Endothelial cell of coronary artery (primary cell): Measurements from ENCODE around the gene C20orf204. TPM values are rescaled to one million over a fixed set of nuclear protein-coding genes. Genes with fewer than 3 reads are reported as not detected.

Experiments
- total RNA-seq: library from RNA; depleted of rRNA; stranded (reverse); fragments of >200 nt; gene quantifications from 2 replicates; pipeline ENCODE4 v1.2.3, GENCODE V29; 2014

The C20orf204 gene
- 1.9 TPM in 2 replicates for total RNA-seq

GRCh38 chr20:64035933-64036345 is at the start of gene C20orf204:
C20orf204 (plus strand) TSS chr20:64036182; CDS start chr20:64036324, 142 bp downstream.

GRCh38 chr20:64049060-64049877 is 13.3 kb downstream of the C20orf204 start, which contains the start of gene SOX18:
SOX18 (minus strand) TSS chr20:64049639; CDS start chr20:64049516, 123 bp downstream.

DNA sequence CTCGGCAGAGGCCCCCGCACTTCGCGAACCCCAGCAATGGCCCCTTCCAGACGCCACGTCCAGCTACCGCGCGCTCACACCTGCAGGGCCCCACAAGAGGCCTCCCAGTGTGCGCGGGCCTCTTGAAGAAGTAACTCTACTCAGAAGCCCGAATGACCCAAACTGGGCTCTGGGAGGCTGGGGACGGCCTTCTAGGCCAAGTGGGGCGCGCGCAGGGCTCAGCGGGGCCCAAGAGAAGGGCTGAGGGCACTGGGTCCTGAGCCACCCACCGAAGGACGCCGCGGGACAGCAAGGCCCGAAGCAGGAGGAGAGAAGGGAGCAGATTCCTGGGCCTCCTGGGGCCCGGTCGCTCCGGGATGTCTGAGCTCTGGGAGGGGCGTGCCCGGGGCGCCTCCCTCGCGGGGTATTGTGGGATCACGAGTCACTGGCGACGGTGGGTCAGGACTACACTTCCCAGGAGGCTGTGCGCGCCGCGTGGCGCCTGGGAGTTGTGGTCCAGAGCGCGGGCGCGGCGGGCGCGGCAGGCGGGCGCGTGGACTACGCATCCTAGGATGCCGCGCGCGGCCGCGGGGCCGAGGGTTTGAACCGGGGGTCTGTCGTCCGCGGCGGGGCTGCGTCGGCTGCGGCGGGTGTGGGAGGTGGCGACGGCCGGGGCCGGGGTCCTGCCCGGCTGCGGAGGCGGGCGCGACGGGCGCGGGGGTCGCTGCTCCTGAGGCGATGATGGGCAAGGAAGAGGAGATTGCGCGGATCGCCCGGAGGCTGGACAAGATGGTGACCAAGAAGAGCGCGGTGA is 26.8 kb downstream of the C20orf204 start, which contains the start of gene TCEA2:
TSS of gene TCEA2 (plus strand) at position 603 of the 793 bp plus-strand sequence. CDS start at position 718, 115 bp downstream.

DNA sequence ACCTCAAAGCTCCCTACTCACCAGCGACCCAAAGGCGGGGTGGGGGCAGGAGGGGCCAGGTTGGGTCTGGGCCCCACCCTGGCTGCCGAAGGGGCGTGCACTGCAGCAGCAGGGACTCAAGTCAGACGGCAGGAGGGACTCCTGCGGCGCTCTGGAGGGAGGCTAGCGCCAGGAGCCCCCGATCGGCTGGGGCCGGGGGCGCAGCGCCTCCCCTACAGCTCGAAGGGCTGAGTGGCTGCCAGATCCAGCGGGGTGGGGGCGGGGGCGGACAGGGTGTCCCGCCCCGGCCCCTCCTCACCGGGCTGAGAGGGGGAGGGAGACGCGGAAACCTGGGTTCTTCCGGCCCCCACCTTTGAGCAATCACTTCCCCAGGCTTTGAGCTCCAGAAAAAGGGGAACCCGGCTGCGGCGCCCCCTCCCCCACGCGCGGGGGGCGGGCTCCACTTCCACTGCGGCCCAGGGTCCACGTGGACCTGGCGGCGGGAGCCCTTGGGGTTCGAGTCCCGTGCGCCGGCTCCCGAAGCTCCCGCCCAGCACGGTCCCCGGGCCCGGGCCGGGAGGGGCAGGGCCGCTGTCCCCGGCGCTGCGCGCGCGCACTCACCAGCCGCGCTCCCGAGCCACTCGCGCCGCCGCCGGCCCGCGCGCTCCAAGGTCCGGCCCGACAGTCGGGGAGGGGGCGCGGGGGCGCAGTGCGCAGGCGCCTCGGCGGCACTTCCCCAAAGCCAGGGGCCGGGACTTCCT is 43.5 kb downstream of the C20orf204 start, which contains the start of gene RGS19:
TSS of gene RGS19 (minus strand) at position 246 of the 740 bp plus-strand sequence. CDS start 2,632 bp downstream, outside the sequence.

DNA sequence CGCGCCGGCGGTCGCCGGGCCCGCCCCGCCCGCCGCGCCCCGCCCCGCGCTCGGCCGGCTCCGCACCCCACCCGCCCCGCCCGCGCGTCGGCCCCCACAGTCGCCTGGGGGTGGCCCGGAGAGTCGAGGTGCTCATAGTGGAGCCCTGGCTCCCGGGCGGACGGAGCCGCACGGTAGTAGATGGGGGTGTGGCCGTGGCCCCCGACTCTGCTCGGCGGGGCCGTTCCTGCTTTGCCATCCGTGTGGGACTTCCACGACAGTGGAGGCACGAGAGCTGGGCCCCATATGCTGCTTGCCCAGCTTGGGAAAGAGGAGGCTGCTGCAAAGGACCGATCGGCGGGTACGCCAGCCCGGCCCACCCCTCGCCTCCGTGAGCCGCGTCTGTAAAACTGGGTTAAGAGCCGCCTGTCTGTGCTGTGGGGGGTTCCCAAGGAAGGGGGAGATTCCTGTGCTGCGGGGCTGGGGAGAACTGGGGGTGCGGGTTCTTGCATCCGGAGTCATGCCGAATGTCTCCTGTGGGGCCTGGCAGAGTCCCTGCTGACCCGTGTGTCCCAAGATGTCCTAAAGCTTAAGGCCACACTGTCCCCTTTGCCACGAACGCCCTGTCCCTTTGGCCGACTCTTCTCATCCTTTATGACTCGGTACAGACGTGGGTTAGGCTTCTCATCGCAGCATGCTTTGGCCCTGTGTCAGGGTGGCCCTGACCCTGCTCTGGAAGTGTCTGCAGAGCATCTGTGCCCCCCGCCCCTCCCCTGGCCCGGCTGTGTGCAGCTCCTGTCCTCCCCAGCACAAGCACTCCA is 44.2 kb downstream of the C20orf204 start, which contains the start of gene OPRL1:
TSS of gene OPRL1 (plus strand) at position 70 of the 800 bp plus-strand sequence. CDS start 12,639 bp downstream, outside the sequence.

GRCh38 chr20:64083804-64084684 is 48.1 kb downstream of the C20orf204 start, which contains the start of gene LKAAEAR1:
LKAAEAR1 (minus strand) TSS chr20:64084398; CDS start chr20:64084219, 179 bp downstream.

Other genes starting within 250 kb of the C20orf204 start
- gene ZBTB46, start 204.9 kb upstream of the C20orf204 start, total RNA-seq = 7.8 and 12.8 TPM in 2 replicates
- gene ABHD16B, start 174.7 kb upstream of the C20orf204 start, total RNA-seq = not detected in 2 replicates
- gene TPD52L2, start 170.9 kb upstream of the C20orf204 start, total RNA-seq = 101 and 131 TPM in 2 replicates
- gene DNAJC5, start 141.1 kb upstream of the C20orf204 start, total RNA-seq = 82.5 and 84.7 TPM in 2 replicates
- gene UCKL1, start 79.8 kb upstream of the C20orf204 start, total RNA-seq = 25.3 and 29.2 TPM in 2 replicates
- 9.9 and 10.3 TPM in 2 replicates for gene ZNF512B, start 66.3 kb upstream of the C20orf204 start, total RNA-seq
- 1.8 and 2.2 TPM in 2 replicates for gene SAMD10, start 56.5 kb upstream of the C20orf204 start, total RNA-seq
- 76.2 and 81.9 TPM in 2 replicates for gene PRPF6, start 55.0 kb upstream of the C20orf204 start, total RNA-seq
- gene SOX18, start 13.5 kb downstream of the C20orf204 start, total RNA-seq = 16.0 and 23.7 TPM in 2 replicates
- 25.1 and 39.3 TPM in 2 replicates for gene TCEA2, start 27.0 kb downstream of the C20orf204 start, total RNA-seq
- 17.0 and 17.5 TPM in 2 replicates for gene RGS19, start 43.3 kb downstream of the C20orf204 start, total RNA-seq
- gene OPRL1, start 43.9 kb downstream of the C20orf204 start, total RNA-seq = 1.3 and 2.6 TPM in 2 replicates
- not detected in 2 replicates for gene LKAAEAR1, start 48.2 kb downstream of the C20orf204 start, total RNA-seq
- not detected in 2 replicates for gene NPBWR2, start 71.4 kb downstream of the C20orf204 start, total RNA-seq
- not detected in 2 replicates for gene MYT1, start 128.3 kb downstream of the C20orf204 start, total RNA-seq
- 32.5 and 41.4 TPM in 2 replicates for gene PCMTD2, start 219.6 kb downstream of the C20orf204 start, total RNA-seq